Hepatocyte (in vitro differentiated cells): Measurements from ENCODE around the gene NR2E3. TPM values are rescaled to one million over a fixed set of nuclear protein-coding genes. Genes with fewer than 3 reads are reported as not detected.

Experiments used
- DNase-seq: peaks from one replicate; pipeline ENCODE4 v3.0.0-alpha.2; 2016; ENCODE audit warnings: low spot score
- H2AFZ ChIP-seq: fragments of 200-600 bp; sonication (generic); 2 replicates; pipeline ENCODE4 v1.6.0; 2016; ENCODE audit warnings: antibody characterized with exemption, mild to moderate bottlenecking
- H3K27ac ChIP-seq: fragments of 200-600 bp; sonication (generic); 2 replicates; pipeline ENCODE4 v1.5.1; 2016; ENCODE audit warnings: mild to moderate bottlenecking
- H3K27me3 ChIP-seq: fragments of 200-600 bp; sonication (generic); 2 replicates; pipeline ENCODE4 v1.6.1; 2016
- H3K36me3 ChIP-seq: fragments of 200-600 bp; sonication (generic); replicated peaks from 2 replicates; pipeline ENCODE4 v1.5.1; 2016; ENCODE audit warnings: low read depth; ENCODE audit not compliant: insufficient read depth
- H3K4me1 ChIP-seq: fragments of 200-600 bp; sonication (generic); 2 replicates; pipeline ENCODE4 v1.5.1; 2016; ENCODE audit warnings: mild to moderate bottlenecking, moderate library complexity; ENCODE audit not compliant: insufficient read depth
- H3K4me2 ChIP-seq: fragments of 200-600 bp; sonication (generic); 2 replicates; pipeline ENCODE4 v1.6.0; 2016
- H3K4me3 ChIP-seq: fragments of 200-600 bp; sonication (generic); 2 replicates; pipeline ENCODE4 v1.5.1; 2016; ENCODE audit warnings: mild to moderate bottlenecking
- H3K79me2 ChIP-seq: fragments of 200-600 bp; sonication (generic); 2 replicates; pipeline ENCODE4 v1.6.0; 2017; ENCODE audit warnings: mild to moderate bottlenecking
- H3K9me2 ChIP-seq: fragments of 200-600 bp; sonication (generic); replicated peaks from 2 replicates; pipeline ENCODE4 v1.6.0; 2017; ENCODE audit warnings: mild to moderate bottlenecking; ENCODE audit not compliant: insufficient read depth
- H3K9me3 ChIP-seq: fragments of 200-600 bp; sonication (generic); 2 replicates; pipeline ENCODE4 v1.5.1; 2016; ENCODE audit warnings: low read depth, mild to moderate bottlenecking
- H4K20me1 ChIP-seq: fragments of 200-600 bp; sonication (generic); 2 replicates; pipeline ENCODE4 v1.6.0; 2016; ENCODE audit warnings: mild to moderate bottlenecking; ENCODE audit not compliant: insufficient read depth, poor library complexity, severe bottlenecking
- EZH2 ChIP-seq: fragments of 200-600 bp; sonication (generic); IDR thresholded peaks from 2 replicates; pipeline ENCODE4 v1.6.1; 2016; ENCODE audit warnings: antibody characterized with exemption, mild to moderate bottlenecking, borderline replicate concordance
- EZH2phosphoT487 ChIP-seq: fragments of 200-600 bp; sonication (generic); IDR thresholded peaks from one replicate; pipeline ENCODE4 v1.6.1; 2018; ENCODE audit warnings: antibody characterized with exemption, mild to moderate bottlenecking, low read depth, moderate library complexity; ENCODE audit not compliant: unreplicated experiment, severe bottlenecking
- WGBS: methylation state at CpG from one replicate; pipeline ENCODE4 v1.1.6; 2016; ENCODE audit warnings: low lambda C conversion rate; ENCODE audit errors: missing lambda C conversion rate; 5-methylcytosine and 5-hydroxymethylcytosine counted together
- polyA plus RNA-seq: library from polyadenylated mRNA; unstranded; fragments of >200 nt; fragmentation: Nextera tagmentation; extraction: Ambion mirVana; gene quantifications from 2 replicates; pipeline ENCODE4 v1.2.1, GENCODE V29; 2016
- total RNA-seq: library from RNA; depleted of rRNA; stranded (reverse); fragments of >200 nt; gene quantifications from 2 replicates; pipeline ENCODE4 v1.2.3, GENCODE V29; 2014
- TF ChIP-seq, protein P1 (sequence below): fragments of 200-600 bp; sonication (generic); IDR thresholded peaks from 2 replicates; pipeline ENCODE4 v1.5.1; 2016; ENCODE audit warnings: antibody characterized with exemption, mild to moderate bottlenecking; ENCODE audit not compliant: poor library complexity

Gene NR2E3
- total and polyA plus RNA-seq, 2 experiments from 2014 or later = 0.40 TPM; not detected in 1

DNA sequence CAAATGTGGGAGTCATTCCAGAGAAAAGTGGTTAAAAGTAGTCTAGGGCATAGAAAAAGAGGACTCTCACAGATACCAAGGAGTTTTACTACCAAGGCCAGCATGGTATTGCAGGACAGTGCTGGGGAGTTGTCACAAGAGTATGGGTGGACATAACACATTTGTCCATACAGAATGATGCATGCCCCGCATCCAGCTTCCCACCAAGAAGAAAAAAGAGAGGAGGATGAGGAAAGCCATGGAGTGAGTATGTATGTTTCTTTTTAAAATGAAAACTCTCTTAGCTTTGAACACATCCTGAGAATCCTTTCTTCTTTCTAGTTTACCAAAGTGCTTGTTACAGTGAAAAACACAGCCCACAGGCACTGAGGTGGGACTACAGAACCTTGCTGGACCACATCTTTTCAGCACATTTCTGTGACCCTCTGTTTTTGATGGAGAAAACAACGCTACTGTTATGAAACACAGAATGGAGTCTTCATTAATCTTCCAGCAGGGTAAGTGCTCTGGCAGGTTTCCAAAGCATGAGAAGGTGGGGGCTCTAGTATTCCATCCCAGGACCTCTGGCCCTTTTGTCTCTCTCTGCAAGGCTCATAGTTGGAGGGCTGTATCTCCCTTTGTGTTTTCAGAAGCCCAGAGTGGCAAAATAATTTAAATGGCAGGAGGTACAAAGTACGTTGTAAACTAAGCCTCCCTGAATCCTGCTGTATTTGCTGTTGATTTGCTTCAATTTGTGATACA is 12.7 kb downstream of the NR2E3 start:
- Histone ChIP-seq H4K20me1 (no peaks in the 10 kb centered on the region), H3K27me3 (no peaks in the 10 kb centered on the region), H3K79me2 (no peaks in the 10 kb centered on the region), H3K9me2 (no peaks in the 10 kb centered on the region), H3K4me2 (no peak overlapping the region), H3K4me3 (no peak overlapping the region), H3K36me3 (no peaks in the 10 kb centered on the region), H3K27ac (no peak overlapping the region), H3K4me1 (no peaks in the 10 kb centered on the region), H3K9me3 (peaks cover 11% of the 10 kb centered on the region), H2AFZ (no peak overlapping the region)
- DNase-seq = no peak
- TF ChIP-seq, protein P1, sequence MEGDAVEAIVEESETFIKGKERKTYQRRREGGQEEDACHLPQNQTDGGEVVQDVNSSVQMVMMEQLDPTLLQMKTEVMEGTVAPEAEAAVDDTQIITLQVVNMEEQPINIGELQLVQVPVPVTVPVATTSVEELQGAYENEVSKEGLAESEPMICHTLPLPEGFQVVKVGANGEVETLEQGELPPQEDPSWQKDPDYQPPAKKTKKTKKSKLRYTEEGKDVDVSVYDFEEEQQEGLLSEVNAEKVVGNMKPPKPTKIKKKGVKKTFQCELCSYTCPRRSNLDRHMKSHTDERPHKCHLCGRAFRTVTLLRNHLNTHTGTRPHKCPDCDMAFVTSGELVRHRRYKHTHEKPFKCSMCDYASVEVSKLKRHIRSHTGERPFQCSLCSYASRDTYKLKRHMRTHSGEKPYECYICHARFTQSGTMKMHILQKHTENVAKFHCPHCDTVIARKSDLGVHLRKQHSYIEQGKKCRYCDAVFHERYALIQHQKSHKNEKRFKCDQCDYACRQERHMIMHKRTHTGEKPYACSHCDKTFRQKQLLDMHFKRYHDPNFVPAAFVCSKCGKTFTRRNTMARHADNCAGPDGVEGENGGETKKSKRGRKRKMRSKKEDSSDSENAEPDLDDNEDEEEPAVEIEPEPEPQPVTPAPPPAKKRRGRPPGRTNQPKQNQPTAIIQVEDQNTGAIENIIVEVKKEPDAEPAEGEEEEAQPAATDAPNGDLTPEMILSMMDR = no peak
- TF ChIP-seq EZH2phosphoT487 = no peak
- no peak for TF ChIP-seq EZH2
- WGBS = 88% methylated on average over 3 of the region's 3 CpGs

DNA sequence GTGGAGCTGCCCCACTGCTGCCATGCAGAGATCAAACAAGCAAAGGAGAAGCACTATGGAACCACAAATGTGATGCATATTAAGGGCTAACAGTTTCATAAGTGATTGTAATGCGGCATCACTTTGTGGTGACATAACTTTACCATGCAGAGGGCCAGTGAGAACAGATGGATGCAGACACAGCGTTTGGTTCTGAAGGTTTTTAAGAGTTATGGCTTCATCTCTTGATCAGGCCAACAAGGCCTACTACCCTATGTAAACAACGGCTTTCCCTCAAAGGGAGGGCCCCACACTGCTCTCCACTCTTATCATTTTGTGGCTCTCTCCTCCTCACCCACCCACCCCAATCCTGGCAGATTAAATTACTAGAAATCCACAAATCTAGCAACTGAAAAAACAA is 13.4 kb downstream of the NR2E3 start:
- no peaks in the 10 kb centered on the region for H3K36me3 ChIP-seq
- TF ChIP-seq EZH2phosphoT487 = no peak
- no peaks in the 10 kb centered on the region for H4K20me1 ChIP-seq
- peaks cover 11% of the 10 kb centered on the region for H3K9me3 ChIP-seq
- no peaks in the 10 kb centered on the region for H3K27me3 ChIP-seq
- 66% methylated on average over 3 of the region's 3 CpGs for WGBS
- no peak overlapping the region for H3K27ac ChIP-seq
- DNase-seq = no peak
- H3K4me3 ChIP-seq = no peak overlapping the region
- H3K4me1 ChIP-seq = no peaks in the 10 kb centered on the region
- H3K79me2 ChIP-seq = no peaks in the 10 kb centered on the region
- no peak overlapping the region for H2AFZ ChIP-seq
- no peak overlapping the region for H3K4me2 ChIP-seq
- H3K9me2 ChIP-seq = no peaks in the 10 kb centered on the region

DNA sequence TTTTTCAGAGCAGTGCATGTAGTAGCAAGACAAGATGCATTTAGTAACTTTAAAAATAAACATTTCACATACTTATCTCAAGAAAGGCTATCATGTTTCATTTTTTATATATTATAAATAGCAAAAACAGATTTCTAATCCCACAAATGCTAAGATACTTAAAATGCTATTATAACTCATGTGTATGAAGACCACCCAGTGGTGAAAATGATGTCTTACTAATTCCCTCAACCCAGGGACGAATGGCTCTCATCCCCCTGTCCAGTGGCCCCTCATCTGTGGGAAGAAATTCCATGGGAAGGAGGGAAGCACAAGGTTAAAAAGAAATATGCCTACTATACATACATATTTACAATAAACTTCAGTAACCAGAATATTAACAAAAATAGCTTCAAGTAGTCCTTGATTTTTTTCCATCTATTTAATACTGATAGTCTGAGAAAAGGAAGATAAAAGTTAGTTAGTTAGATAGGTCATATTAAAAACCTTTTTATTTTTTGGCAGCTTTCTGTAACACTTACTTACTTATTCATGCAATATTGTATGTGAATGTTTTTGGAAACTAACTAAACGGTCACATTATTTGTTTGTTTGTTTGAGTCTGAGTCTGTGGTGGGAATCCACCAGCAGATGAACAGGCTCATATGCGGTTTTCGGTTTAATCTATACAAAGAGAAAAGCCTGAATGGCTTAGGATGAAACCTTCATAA is 14.8 kb downstream of the NR2E3 start:
- Histone ChIP-seq H3K27me3 (no peaks in the 10 kb centered on the region), H3K4me3 (no peak overlapping the region), H4K20me1 (no peaks in the 10 kb centered on the region), H3K27ac (no peak overlapping the region), H3K4me2 (no peak overlapping the region), H3K9me2 (no peaks in the 10 kb centered on the region), H3K4me1 (no peaks in the 10 kb centered on the region), H3K79me2 (no peaks in the 10 kb centered on the region), H2AFZ (no peak overlapping the region), H3K36me3 (no peaks in the 10 kb centered on the region), H3K9me3 (peaks cover 11% of the 10 kb centered on the region)
- no peak for DNase-seq
- 88% methylated on average over 4 of the region's 4 CpGs for WGBS
- no peak for TF ChIP-seq EZH2phosphoT487
- TF ChIP-seq, protein P1 = no peak
- TF ChIP-seq EZH2 = no peak

DNA sequence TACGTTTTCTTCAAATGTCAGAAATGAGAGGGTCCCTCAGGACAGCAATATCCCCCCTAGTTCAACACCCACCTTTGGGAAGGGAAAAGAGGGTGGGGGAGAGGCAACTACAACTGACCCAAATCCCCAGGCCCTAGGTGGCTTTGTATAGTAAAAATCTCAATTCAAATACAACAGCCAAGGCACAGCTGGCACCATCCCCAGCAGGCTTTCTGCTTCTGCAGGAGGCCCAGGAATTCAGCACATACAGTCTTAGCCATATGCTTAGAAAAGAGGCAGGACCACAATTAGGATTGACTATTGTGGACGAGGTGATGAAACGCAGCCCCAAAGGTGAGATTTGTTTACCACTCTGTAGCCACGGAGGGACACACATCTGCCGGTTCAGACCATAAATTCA is 15.8 kb downstream of the NR2E3 start:
- Histone ChIP-seq H3K4me3 (no peak overlapping the region), H4K20me1 (no peaks in the 10 kb centered on the region), H3K4me2 (no peak overlapping the region), H2AFZ (no peak overlapping the region), H3K27me3 (no peaks in the 10 kb centered on the region), H3K79me2 (no peaks in the 10 kb centered on the region), H3K9me3 (peaks cover 11% of the 10 kb centered on the region), H3K9me2 (no peaks in the 10 kb centered on the region), H3K4me1 (no peaks in the 10 kb centered on the region), H3K36me3 (no peaks in the 10 kb centered on the region), H3K27ac (no peak overlapping the region)
- TF ChIP-seq EZH2 (no peak), EZH2phosphoT487 (no peak)
- TF ChIP-seq, protein P1 = no peak
- 92% methylated on average over 5 of the region's 5 CpGs for WGBS
- no peak for DNase-seq
